Smooth muscle cell (in vitro differentiated cells): ENCODE results near the gene TMEM98. TPM values are rescaled to one million over a fixed set of nuclear protein-coding genes. Genes with fewer than 3 reads are reported as not detected.

Experiments used
- DNase-seq: peaks from one replicate; lab custom pipeline; 2025; ENCODE audit not compliant: unreplicated experiment; lab: John Stamatoyannopoulos, UW
- H2AFZ ChIP-seq: fragments of 200-600 bp; sonication (generic); 2 replicates; pipeline ENCODE4 v1.6.0; 2016; ENCODE audit warnings: antibody characterized with exemption, low read depth, mild to moderate bottlenecking
- H3F3A ChIP-seq: fragments of 200-600 bp; sonication (generic); 2 replicates; pipeline ENCODE4 v1.6.0; 2017; ENCODE audit warnings: antibody characterized with exemption, low read depth
- H3K27ac ChIP-seq: fragments of 200-600 bp; sonication (generic); 2 replicates; pipeline ENCODE4 v1.5.1; 2016; ENCODE audit warnings: low read depth, mild to moderate bottlenecking
- H3K27me3 ChIP-seq: fragments of 200-600 bp; sonication (generic); 2 replicates; pipeline ENCODE4 v1.6.1; 2016; ENCODE audit warnings: low read depth, mild to moderate bottlenecking
- H3K36me3 ChIP-seq: fragments of 200-600 bp; sonication (generic); 2 replicates; pipeline ENCODE4 v1.5.1; 2016; ENCODE audit warnings: low read depth
- H3K4me1 ChIP-seq: fragments of 200-600 bp; sonication (generic); 2 replicates; pipeline ENCODE4 v1.5.1; 2016; ENCODE audit warnings: low read depth
- H3K4me2 ChIP-seq: fragments of 200-600 bp; sonication (generic); 2 replicates; pipeline ENCODE4 v1.6.0; 2016; ENCODE audit warnings: mild to moderate bottlenecking
- H3K4me3 ChIP-seq: fragments of 200-600 bp; sonication (generic); 2 replicates; pipeline ENCODE4 v1.5.1; 2016; ENCODE audit warnings: mild to moderate bottlenecking
- H3K79me2 ChIP-seq: fragments of 200-600 bp; sonication (generic); 2 replicates; pipeline ENCODE4 v1.6.0; 2016; ENCODE audit warnings: low read depth, mild to moderate bottlenecking
- H3K9ac ChIP-seq: fragments of 200-600 bp; sonication (generic); 2 replicates; pipeline ENCODE4 v1.6.0; 2016; ENCODE audit warnings: low read depth
- H3K9me3 ChIP-seq: fragments of 200-600 bp; sonication (generic); replicated peaks from 2 replicates; pipeline ENCODE4 v1.5.1; 2016; ENCODE audit warnings: low read depth
- H4K20me1 ChIP-seq: fragments of 200-600 bp; sonication (generic); 2 replicates; pipeline ENCODE4 v1.6.0; 2016; ENCODE audit warnings: low read depth
- WGBS: methylation state at CpG from one replicate; pipeline ENCODE4 v1.1.7; 2016; ENCODE audit warnings: low lambda C conversion rate; 5-methylcytosine and 5-hydroxymethylcytosine counted together
- polyA plus RNA-seq: library from polyadenylated mRNA; unstranded; fragments of >200 nt; fragmentation: Nextera tagmentation; extraction: Ambion mirVana; gene quantifications from 2 replicates; pipeline ENCODE4 v1.2.1, GENCODE V29; 2016
- total RNA-seq: library from RNA; depleted of rRNA; stranded (reverse); fragments of >200 nt; gene quantifications from 2 replicates; pipeline ENCODE4 v1.2.3, GENCODE V29; 2014
- TF ChIP-seq, protein P1 (sequence below): fragments of 200-600 bp; sonication (generic); IDR thresholded peaks from 2 replicates; pipeline ENCODE4 v1.5.1; 2017; ENCODE audit warnings: borderline replicate concordance, mild to moderate bottlenecking, antibody characterized with exemption; ENCODE audit not compliant: insufficient read depth, poor library complexity, severe bottlenecking

TMEM98 gene
- total RNA-seq (157 and 190 TPM in 2 replicates), polyA plus RNA-seq (215 and 222 TPM in 2 replicates)

GRCh38 chr17:32927724-32928585 lies at the start of gene TMEM98:
Gene TMEM98 (plus strand): TSS chr17:32928153. CDS start chr17:32931529, 3,376 bp downstream.
- H3K79me2 ChIP-seq, result peaks cover 17% of the 10 kb centered on the region
- peak within 1 kb of the TSS; percentile 85 for H3K9ac ChIP-seq
- H3K4me1 ChIP-seq, result peaks cover 11% of the 10 kb centered on the region
- H3K9me3 ChIP-seq, result no peaks in the 10 kb centered on the region
- peak within 1 kb of the TSS; percentile 90 for H3K4me2 ChIP-seq
- H3K27me3 ChIP-seq, result no peaks in the 10 kb centered on the region
- TF ChIP-seq, protein P1, sequence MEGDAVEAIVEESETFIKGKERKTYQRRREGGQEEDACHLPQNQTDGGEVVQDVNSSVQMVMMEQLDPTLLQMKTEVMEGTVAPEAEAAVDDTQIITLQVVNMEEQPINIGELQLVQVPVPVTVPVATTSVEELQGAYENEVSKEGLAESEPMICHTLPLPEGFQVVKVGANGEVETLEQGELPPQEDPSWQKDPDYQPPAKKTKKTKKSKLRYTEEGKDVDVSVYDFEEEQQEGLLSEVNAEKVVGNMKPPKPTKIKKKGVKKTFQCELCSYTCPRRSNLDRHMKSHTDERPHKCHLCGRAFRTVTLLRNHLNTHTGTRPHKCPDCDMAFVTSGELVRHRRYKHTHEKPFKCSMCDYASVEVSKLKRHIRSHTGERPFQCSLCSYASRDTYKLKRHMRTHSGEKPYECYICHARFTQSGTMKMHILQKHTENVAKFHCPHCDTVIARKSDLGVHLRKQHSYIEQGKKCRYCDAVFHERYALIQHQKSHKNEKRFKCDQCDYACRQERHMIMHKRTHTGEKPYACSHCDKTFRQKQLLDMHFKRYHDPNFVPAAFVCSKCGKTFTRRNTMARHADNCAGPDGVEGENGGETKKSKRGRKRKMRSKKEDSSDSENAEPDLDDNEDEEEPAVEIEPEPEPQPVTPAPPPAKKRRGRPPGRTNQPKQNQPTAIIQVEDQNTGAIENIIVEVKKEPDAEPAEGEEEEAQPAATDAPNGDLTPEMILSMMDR, result no peak
- DNase-seq, result peak; percentile 49
- H2AFZ ChIP-seq, result peak within 1 kb of the TSS; percentile 92
- peaks cover 3% of the 10 kb centered on the region for H3F3A ChIP-seq
- H3K36me3 ChIP-seq, result no peaks in the 10 kb centered on the region
- peak within 1 kb of the TSS; percentile 49 for H3K27ac ChIP-seq
- H4K20me1 ChIP-seq, result peaks cover 19% of the 10 kb centered on the region
- WGBS, result 1% methylated on average over 41 of the region's 99 CpGs
- H3K4me3 ChIP-seq, result peak within 1 kb of the TSS; percentile 95

GRCh38 chr17:32878211-32878610 lies 49.7 kb upstream of the TMEM98 start:
- Histone ChIP-seq H3K4me3 (no peak overlapping the region), H3K9ac (no peak overlapping the region), H3K79me2 (peaks cover 10% of the 10 kb centered on the region), H3F3A (peaks cover 6% of the 10 kb centered on the region), H3K27me3 (no peaks in the 10 kb centered on the region), H3K4me1 (peaks cover 5% of the 10 kb centered on the region), H3K27ac (no peak overlapping the region), H4K20me1 (peaks cover 10% of the 10 kb centered on the region), H3K4me2 (no peak overlapping the region), H3K36me3 (no peaks in the 10 kb centered on the region), H3K9me3 (no peaks in the 10 kb centered on the region), H2AFZ (no peak overlapping the region)
- no peak for DNase-seq
- TF ChIP-seq, protein P1, result no peak
- 91% methylated on average over 3 of the region's 3 CpGs for WGBS

GRCh38 chr17:32879134-32879533 lies 48.8 kb upstream of the TMEM98 start:
- TF ChIP-seq, protein P1, result no peak
- H3K27me3 ChIP-seq, result no peaks in the 10 kb centered on the region
- no peak for DNase-seq
- no peak overlapping the region for H3K4me2 ChIP-seq
- peaks cover 10% of the 10 kb centered on the region for H4K20me1 ChIP-seq
- H3K9ac ChIP-seq, result no peak overlapping the region
- H3K27ac ChIP-seq, result no peak overlapping the region
- no peak overlapping the region for H3K4me3 ChIP-seq
- peaks cover 5% of the 10 kb centered on the region for H3K4me1 ChIP-seq
- H3K9me3 ChIP-seq, result no peaks in the 10 kb centered on the region
- H2AFZ ChIP-seq, result no peak overlapping the region
- H3K79me2 ChIP-seq, result peaks cover 10% of the 10 kb centered on the region
- WGBS, result 95% methylated on average over 1 of the region's 1 CpG
- no peaks in the 10 kb centered on the region for H3K36me3 ChIP-seq
- peaks cover 6% of the 10 kb centered on the region for H3F3A ChIP-seq
